Epidermal melanocyte (primary cell): ENCODE data around the gene STYXL2.

Experiments used
- DNase-seq: peaks from one replicate; pipeline ENCODE4 v3.0.0; 2011; ENCODE audit warnings: low spot score; ENCODE audit not compliant: insufficient read length

STYXL2 gene

GRCh38 chr1:167077868-167078210 lies 16.0 kb upstream of the STYXL2 start:
- DNase-seq, result no peak

- DNase-seq, result no peak
These were observed 12.2 kb upstream of the STYXL2 start for GRCh38 chr1:167081594-167082156.

- DNase-seq, result no peak
These were observed 11.3 kb upstream of the STYXL2 start for GRCh38 chr1:167082511-167083027.

GRCh38 chr1:167083066-167083665 lies 10.7 kb upstream of the STYXL2 start:
- no peak for DNase-seq

- DNase-seq, result no peak
These were observed 10.0 kb upstream of the STYXL2 start for GRCh38 chr1:167083871-167084270.

- no peak for DNase-seq
These were observed 9.1 kb upstream of the STYXL2 start for GRCh38 chr1:167084757-167085156.

GRCh38 chr1:167086033-167086432 lies 7.8 kb upstream of the STYXL2 start:
- DNase-seq, result no peak

- no peak for DNase-seq
These were observed 7.1 kb upstream of the STYXL2 start for GRCh38 chr1:167086768-167087167.

GRCh38 chr1:167088746-167089417 lies 5.0 kb upstream of the STYXL2 start:
- no peak for DNase-seq

- no peak for DNase-seq
These were observed 3.9 kb upstream of the STYXL2 start for GRCh38 chr1:167089939-167090313.

GRCh38 chr1:167090314-167090942 lies 3.4 kb upstream of the STYXL2 start, which contains the start of gene GPA33:
GPA33 (minus strand) TSS chr1:167090377; CDS start chr1:167090287, 90 bp downstream.
- no peak for DNase-seq

- no peak for DNase-seq
These were observed 1.2 kb upstream of the STYXL2 start for GRCh38 chr1:167092653-167093052.

GRCh38 chr1:167094690-167095089 lies 815 bp downstream of the STYXL2 start:
- DNase-seq, result no peak

GRCh38 chr1:167095368-167095767 lies 1.5 kb downstream of the STYXL2 start:
- DNase-seq, result peak; percentile 65

GRCh38 chr1:167099851-167100250 lies 6.0 kb downstream of the STYXL2 start:
- DNase-seq, result no peak

- no peak for DNase-seq
These were observed 6.9 kb downstream of the STYXL2 start for GRCh38 chr1:167100730-167101129.

GRCh38 chr1:167101754-167102153 lies 7.9 kb downstream of the STYXL2 start:
- no peak for DNase-seq

- DNase-seq, result no peak
These were observed 9.2 kb downstream of the STYXL2 start for GRCh38 chr1:167102906-167103573.

- DNase-seq, result no peak
These were observed 10.4 kb downstream of the STYXL2 start for GRCh38 chr1:167104256-167104633.

GRCh38 chr1:167105271-167106118 lies 11.6 kb downstream of the STYXL2 start:
- no peak for DNase-seq

GRCh38 chr1:167106119-167106461 lies 12.2 kb downstream of the STYXL2 start:
- DNase-seq, result no peak
